AG04449 (cell line): ENCODE results near the gene LINGO1.

Source experiments
- CTCF ChIA-PET: fragments of 350-600 bp; formaldehyde crosslinking; extraction: SDS; loops from one replicate; lab custom pipeline; 2021; ENCODE audit warnings: antibody characterized with exemption; lab: Yijun Ruan, JAX
- POLR2A ChIA-PET: fragments of 400-600, 350-600 bp; formaldehyde crosslinking; extraction: SDS; loops from one replicate; lab custom pipeline; 2020; ENCODE audit warnings: antibody characterized with exemption, inconsistent platforms; lab: Yijun Ruan, JAX
- DNase-seq: peaks from one replicate; pipeline ENCODE4 v3.0.0-alpha.2; 2010; ENCODE audit warnings: low read depth, low spot score
- H3K4me3 ChIP-seq: 2 replicates; pipeline ENCODE4 v1.5.1; 2011; ENCODE audit warnings: low read depth, mild to moderate bottlenecking, control low read depth, low read length
- TF ChIP-seq, protein P1 (sequence below): IDR thresholded peaks from one replicate; pipeline ENCODE4 v1.5.1; 2011; ENCODE audit warnings: mild to moderate bottlenecking, moderate library complexity, low read length, control low read depth, inconsistent platforms; ENCODE audit not compliant: insufficient read depth; ENCODE audit errors: missing control alignments

LINGO1 gene

DNA sequence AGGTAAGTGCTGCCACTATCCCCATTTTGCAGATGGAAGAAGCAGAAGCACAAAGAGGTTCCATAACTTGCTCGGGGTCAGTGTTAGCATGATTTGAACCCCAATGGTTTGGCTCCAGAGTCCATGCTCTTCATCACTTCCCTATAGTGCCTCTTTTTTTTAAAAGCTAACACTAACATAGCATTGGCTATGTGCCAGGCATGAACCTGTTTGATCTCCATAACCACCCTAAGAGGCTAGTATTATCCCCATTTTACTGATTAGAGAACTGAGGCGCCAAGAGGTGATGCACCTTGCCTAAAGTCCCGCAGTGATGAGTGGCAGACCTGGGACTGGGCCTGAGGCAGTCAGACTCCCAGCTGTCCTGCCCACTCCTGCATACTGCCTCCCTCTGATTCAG is 7.3 kb downstream of the LINGO1 start:
- DNase-seq: no peak
- TF ChIP-seq, protein P1, sequence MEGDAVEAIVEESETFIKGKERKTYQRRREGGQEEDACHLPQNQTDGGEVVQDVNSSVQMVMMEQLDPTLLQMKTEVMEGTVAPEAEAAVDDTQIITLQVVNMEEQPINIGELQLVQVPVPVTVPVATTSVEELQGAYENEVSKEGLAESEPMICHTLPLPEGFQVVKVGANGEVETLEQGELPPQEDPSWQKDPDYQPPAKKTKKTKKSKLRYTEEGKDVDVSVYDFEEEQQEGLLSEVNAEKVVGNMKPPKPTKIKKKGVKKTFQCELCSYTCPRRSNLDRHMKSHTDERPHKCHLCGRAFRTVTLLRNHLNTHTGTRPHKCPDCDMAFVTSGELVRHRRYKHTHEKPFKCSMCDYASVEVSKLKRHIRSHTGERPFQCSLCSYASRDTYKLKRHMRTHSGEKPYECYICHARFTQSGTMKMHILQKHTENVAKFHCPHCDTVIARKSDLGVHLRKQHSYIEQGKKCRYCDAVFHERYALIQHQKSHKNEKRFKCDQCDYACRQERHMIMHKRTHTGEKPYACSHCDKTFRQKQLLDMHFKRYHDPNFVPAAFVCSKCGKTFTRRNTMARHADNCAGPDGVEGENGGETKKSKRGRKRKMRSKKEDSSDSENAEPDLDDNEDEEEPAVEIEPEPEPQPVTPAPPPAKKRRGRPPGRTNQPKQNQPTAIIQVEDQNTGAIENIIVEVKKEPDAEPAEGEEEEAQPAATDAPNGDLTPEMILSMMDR: no peak
- H3K4me3 ChIP-seq: no peak overlapping the region
- CTCF ChIA-PET: interaction anchor here (1.1 to 9.9 kb wide), 4 partner anchors 9 to 196 kb away, joined by 3 to 100 read pairs (median 8); partner anchors contain the start of gene LINGO1
- POLR2A ChIA-PET: no interaction called here

DNA sequence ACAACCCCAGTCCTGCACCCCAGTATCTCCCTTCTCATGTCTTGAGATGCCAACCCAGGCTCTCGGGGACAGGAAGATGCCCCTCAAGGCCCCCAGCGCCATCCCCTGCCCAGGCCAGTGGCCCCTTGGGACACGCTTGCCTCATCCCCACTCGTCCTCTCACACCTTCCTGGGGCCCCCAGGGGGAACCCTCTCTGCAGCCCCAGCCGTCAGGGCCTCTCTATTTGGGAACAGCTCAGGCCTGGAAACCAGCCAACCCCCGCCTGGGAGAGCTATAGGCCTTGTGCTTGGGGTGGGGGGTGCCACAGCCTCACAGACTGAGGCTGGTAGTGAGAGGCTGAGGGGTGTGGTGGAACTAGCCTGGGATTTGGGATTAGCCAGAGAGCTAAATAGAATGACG is 7.8 kb downstream of the LINGO1 start:
- ChIA-PET POLR2A (no interaction called here), CTCF (interaction anchor here (1.1 to 9.9 kb wide), 3 partner anchors 10 to 196 kb away, joined by 3 to 100 read pairs (median 9); partner anchors contain the start of gene LINGO1)
- no peak for DNase-seq
- no peak overlapping the region for H3K4me3 ChIP-seq
- TF ChIP-seq, protein P1: no peak

DNA sequence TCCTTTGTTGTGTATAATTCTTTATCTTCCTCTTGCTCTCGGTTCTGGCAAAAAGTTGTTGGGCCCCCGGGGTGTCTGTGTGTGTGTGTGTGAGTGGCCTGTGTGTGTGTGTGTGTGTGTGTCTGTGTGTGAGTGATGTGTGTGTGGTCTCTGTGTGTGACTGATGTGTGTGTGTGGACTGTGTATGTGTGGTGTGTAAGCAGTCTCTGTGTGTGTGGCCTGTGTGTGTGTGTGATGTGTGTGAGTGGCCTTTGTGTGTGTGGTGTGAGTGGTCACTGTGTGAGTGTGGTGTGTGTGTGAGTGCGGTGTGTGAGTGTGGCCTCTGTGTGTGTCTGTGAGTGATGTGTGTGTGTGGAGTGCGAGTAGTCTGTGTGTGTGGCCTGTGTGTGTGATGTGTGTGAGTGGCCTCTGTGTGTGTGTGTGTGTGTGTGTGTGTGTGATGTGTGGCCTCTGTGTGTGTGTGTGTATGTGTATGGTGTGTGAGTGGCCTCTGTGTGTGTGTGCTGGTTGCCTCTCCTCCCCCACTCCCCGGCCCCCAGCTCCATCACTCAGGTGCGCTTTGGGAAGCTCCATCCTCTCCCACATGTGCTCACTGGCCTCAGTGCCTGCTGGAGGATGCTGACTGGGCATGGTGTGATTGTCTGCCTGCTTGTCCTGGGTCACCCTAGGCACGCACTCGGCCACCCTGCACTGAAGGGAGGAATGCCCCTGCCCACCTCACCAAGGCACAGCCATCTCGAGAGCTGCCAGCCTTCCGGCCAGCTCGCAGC is 8.8 kb downstream of the LINGO1 start:
- CTCF ChIA-PET: interaction anchor here (1.1 to 9.9 kb wide), 4 partner anchors 8 to 197 kb away, joined by 3 to 100 read pairs (median 8); partner anchors contain the start of gene LINGO1
- TF ChIP-seq, protein P1: no peak
- POLR2A ChIA-PET: no interaction called here
- no peak overlapping the region for H3K4me3 ChIP-seq
- no peak for DNase-seq

DNA sequence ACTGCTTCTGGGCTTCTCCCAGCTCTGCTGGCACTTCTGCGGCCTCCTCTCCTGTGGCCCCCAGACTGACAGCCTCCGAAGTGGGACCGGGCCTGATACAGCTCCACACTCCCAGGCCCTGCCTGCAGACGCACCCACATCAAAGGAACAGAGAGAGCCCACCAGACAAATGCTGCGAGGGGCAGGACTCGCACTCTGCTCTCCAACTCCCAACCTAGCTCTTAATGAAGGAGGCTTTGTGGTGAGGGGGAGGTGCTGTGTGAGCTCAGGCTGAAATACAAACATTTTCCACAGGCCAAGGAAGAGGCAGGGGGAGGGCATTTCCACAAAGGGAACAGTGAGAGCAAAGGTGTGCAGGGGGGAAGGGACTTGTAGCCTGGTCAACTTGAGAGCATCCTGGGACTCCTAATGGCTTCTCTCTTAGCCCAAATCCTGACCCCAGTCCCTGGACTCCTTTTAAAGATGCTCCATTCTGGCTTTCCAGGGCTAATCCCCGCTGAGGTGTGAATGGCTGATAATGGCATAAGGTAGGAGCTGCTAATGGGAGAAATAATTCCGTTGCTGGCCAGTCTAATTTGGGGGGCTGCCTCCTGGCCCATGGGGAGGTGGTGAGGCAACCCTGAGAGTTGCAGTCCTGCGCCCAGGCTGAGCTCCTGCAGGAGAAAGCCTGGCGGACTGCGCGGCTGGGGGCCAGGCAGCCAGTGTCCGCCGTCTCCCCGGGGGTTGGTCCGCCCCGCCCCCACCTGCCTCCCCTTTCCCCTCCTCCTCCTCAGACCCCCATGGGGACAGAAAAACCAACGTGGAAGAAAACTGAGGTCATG is 9.6 kb downstream of the LINGO1 start:
- ChIA-PET CTCF (interaction anchor here (1.2 to 9.9 kb wide), 4 partner anchors 8 to 198 kb away, joined by 3 to 100 read pairs (median 42); partner anchors contain the start of gene LINGO1), POLR2A (no interaction called here)
- H3K4me3 ChIP-seq: no peak overlapping the region
- DNase-seq: no peak
- TF ChIP-seq, protein P1: no peak

DNA sequence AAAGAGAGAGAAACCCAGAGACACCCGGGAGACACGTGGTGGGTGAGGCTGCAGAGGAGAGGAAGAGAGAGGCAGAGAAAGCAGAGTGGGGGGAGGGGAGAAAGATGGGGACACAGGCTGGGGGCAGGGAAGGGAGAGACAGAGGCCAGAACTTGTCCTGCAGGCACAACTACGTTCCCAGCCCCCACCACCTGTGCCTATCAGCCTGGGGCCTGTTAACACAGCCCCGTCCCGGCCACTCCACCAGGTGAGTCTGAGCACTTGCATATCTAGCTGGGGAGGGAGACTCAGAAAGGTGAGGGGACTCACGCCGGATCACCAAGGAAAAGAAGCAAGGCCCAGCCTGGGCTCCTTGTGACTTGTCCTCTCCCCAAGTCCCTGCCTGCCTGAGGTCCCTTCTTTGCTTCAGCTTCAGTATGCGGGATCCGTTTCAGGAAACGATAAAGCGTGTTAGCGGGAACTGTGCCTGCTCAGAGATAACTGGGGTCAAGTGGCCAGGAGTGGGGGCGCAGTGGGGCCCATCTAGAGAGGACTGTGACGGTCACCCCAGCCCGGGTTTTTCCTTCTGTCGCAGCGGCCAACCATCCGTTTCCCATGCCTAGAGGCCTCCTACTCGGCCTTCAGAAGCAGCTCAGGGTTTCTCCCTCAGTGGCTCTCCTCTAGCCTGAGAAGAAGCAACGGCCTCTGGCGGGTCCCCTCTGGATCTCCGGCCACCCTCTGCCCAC is 10.3 kb downstream of the LINGO1 start:
- ChIA-PET CTCF (interaction anchor here (1.2 to 9.9 kb wide), 4 partner anchors 9 to 199 kb away, joined by 3 to 100 read pairs (median 42); partner anchors contain the start of gene LINGO1), POLR2A (no interaction called here)
- no peak overlapping the region for H3K4me3 ChIP-seq
- DNase-seq: no peak
- TF ChIP-seq, protein P1: no peak
